ENCODE data around the gene ZBTB8A.
"Not testable (repeated sequence)": the region's sequence is repeated elsewhere in the genome, so short reads cannot be mapped to it uniquely, and the experiment has no call there.

The ZBTB8A gene

GRCh38 chr1:32507021-32507420, 32.2 kb upstream of the ZBTB8A start:
- Histone ChIP-seq H3K4me1 (ENCODE audit: control insufficient read depth, insufficient read depth, low read length) (no peaks in the 10 kb centered on the region), H3K4me3 (ENCODE audit: low read length in 2 of 2) (no peak overlapping the region), H3K9me3 (ENCODE audit: control insufficient read depth in 2 of 2, low read length in 2 of 2) (no peaks in the 10 kb centered on the region), H3K27me3 (ENCODE audit: control insufficient read depth in 1 of 2, insufficient read depth in 2 of 2, low read length in 2 of 2) (no peaks in the 10 kb centered on the region), H3K36me3 (ENCODE audit: control insufficient read depth in 2 of 2, insufficient read depth in 2 of 2, low read length in 2 of 2) (no peaks in the 10 kb centered on the region), H3K27ac (ENCODE audit: low read length) (no peak overlapping the region), H3K9ac (ENCODE audit: low read length in 2 of 2) (no peak overlapping the region)

GRCh38 chr1:32508761-32509160, 30.5 kb upstream of the ZBTB8A start:
- no peaks in the 10 kb centered on the region for H3K4me1 ChIP-seq (ENCODE audit: control insufficient read depth, insufficient read depth, low read length)
- no peaks in the 10 kb centered on the region for H3K9me3 ChIP-seq (ENCODE audit: control insufficient read depth in 2 of 2, low read length in 2 of 2)
- H3K36me3 ChIP-seq (ENCODE audit: control insufficient read depth in 2 of 2, insufficient read depth in 2 of 2, low read length in 2 of 2): no peaks in the 10 kb centered on the region
- no peaks in the 10 kb centered on the region for H3K27me3 ChIP-seq (ENCODE audit: control insufficient read depth in 1 of 2, insufficient read depth in 2 of 2, low read length in 2 of 2)
- H3K9ac ChIP-seq (ENCODE audit: low read length in 2 of 2): no peak overlapping the region
- no peak overlapping the region for H3K27ac ChIP-seq (ENCODE audit: low read length)
- H3K4me3 ChIP-seq (ENCODE audit: low read length in 2 of 2): no peak overlapping the region

GRCh38 chr1:32509939-32510338, 29.3 kb upstream of the ZBTB8A start:
- H3K4me3 ChIP-seq (ENCODE audit: low read length in 2 of 2): no peak overlapping the region
- no peaks in the 10 kb centered on the region for H3K36me3 ChIP-seq (ENCODE audit: control insufficient read depth in 2 of 2, insufficient read depth in 2 of 2, low read length in 2 of 2)
- H3K9me3 ChIP-seq (ENCODE audit: control insufficient read depth in 2 of 2, low read length in 2 of 2): no peaks in the 10 kb centered on the region
- H3K4me1 ChIP-seq (ENCODE audit: control insufficient read depth, insufficient read depth, low read length): no peaks in the 10 kb centered on the region
- H3K9ac ChIP-seq (ENCODE audit: low read length in 2 of 2): no peak overlapping the region
- H3K27me3 ChIP-seq (ENCODE audit: control insufficient read depth in 1 of 2, insufficient read depth in 2 of 2, low read length in 2 of 2): no peaks in the 10 kb centered on the region
- no peak overlapping the region for H3K27ac ChIP-seq (ENCODE audit: low read length)

- Histone ChIP-seq H3K4me1 (ENCODE audit: control insufficient read depth, insufficient read depth, low read length) (no peaks in the 10 kb centered on the region), H3K9me3 (ENCODE audit: control insufficient read depth in 2 of 2, low read length in 2 of 2) (no peaks in the 10 kb centered on the region), H3K36me3 (ENCODE audit: control insufficient read depth in 2 of 2, insufficient read depth in 2 of 2, low read length in 2 of 2) (no peaks in the 10 kb centered on the region), H3K27ac (ENCODE audit: low read length) (no peak overlapping the region), H3K4me3 (ENCODE audit: low read length in 2 of 2) (no peak overlapping the region), H3K9ac (ENCODE audit: low read length in 2 of 2) (no peak overlapping the region), H3K27me3 (ENCODE audit: control insufficient read depth in 1 of 2, insufficient read depth in 2 of 2, low read length in 2 of 2) (no peaks in the 10 kb centered on the region)
These were observed 22.8 kb upstream of the ZBTB8A start for GRCh38 chr1:32516402-32516801.

GRCh38 chr1:32518976-32519375, 20.3 kb upstream of the ZBTB8A start:
- no peak overlapping the region for H3K9ac ChIP-seq (ENCODE audit: low read length in 2 of 2)
- H3K36me3 ChIP-seq (ENCODE audit: control insufficient read depth in 2 of 2, insufficient read depth in 2 of 2, low read length in 2 of 2): no peaks in the 10 kb centered on the region
- H3K4me3 ChIP-seq (ENCODE audit: low read length in 2 of 2): no peak overlapping the region
- no peaks in the 10 kb centered on the region for H3K9me3 ChIP-seq (ENCODE audit: control insufficient read depth in 2 of 2, low read length in 2 of 2)
- H3K27me3 ChIP-seq (ENCODE audit: control insufficient read depth in 1 of 2, insufficient read depth in 2 of 2, low read length in 2 of 2): no peaks in the 10 kb centered on the region
- no peak overlapping the region for H3K27ac ChIP-seq (ENCODE audit: low read length)
- no peaks in the 10 kb centered on the region for H3K4me1 ChIP-seq (ENCODE audit: control insufficient read depth, insufficient read depth, low read length)

- Histone ChIP-seq H3K4me3 (ENCODE audit: low read length in 2 of 2) (no peak overlapping the region), H3K9ac (ENCODE audit: low read length in 2 of 2) (no peak overlapping the region), H3K9me3 (ENCODE audit: control insufficient read depth in 2 of 2, low read length in 2 of 2) (no peaks in the 10 kb centered on the region), H3K27ac (ENCODE audit: low read length) (no peak overlapping the region), H3K4me1 (ENCODE audit: control insufficient read depth, insufficient read depth, low read length) (peaks cover 4% of the 10 kb centered on the region), H3K36me3 (ENCODE audit: control insufficient read depth in 2 of 2, insufficient read depth in 2 of 2, low read length in 2 of 2) (no peaks in the 10 kb centered on the region), H3K27me3 (ENCODE audit: control insufficient read depth in 1 of 2, insufficient read depth in 2 of 2, low read length in 2 of 2) (no peaks in the 10 kb centered on the region)
These were observed 18.1 kb upstream of the ZBTB8A start for GRCh38 chr1:32521165-32521564.

GRCh38 chr1:32525053-32525452, 14.2 kb upstream of the ZBTB8A start:
- Histone ChIP-seq H3K4me1 (ENCODE audit: control insufficient read depth, insufficient read depth, low read length) (peaks cover 4% of the 10 kb centered on the region), H3K9me3 (ENCODE audit: control insufficient read depth in 2 of 2, low read length in 2 of 2) (no peaks in the 10 kb centered on the region), H3K4me3 (ENCODE audit: low read length in 2 of 2) (no peak overlapping the region), H3K27me3 (ENCODE audit: control insufficient read depth in 1 of 2, insufficient read depth in 2 of 2, low read length in 2 of 2) (no peaks in the 10 kb centered on the region), H3K27ac (ENCODE audit: low read length) (no peak overlapping the region), H3K36me3 (ENCODE audit: control insufficient read depth in 2 of 2, insufficient read depth in 2 of 2, low read length in 2 of 2) (no peaks in the 10 kb centered on the region), H3K9ac (ENCODE audit: low read length in 2 of 2) (no peak overlapping the region)

- no peaks in the 10 kb centered on the region for H3K36me3 ChIP-seq (ENCODE audit: control insufficient read depth in 2 of 2, insufficient read depth in 2 of 2, low read length in 2 of 2)
- H3K27me3 ChIP-seq (ENCODE audit: control insufficient read depth in 1 of 2, insufficient read depth in 2 of 2, low read length in 2 of 2): no peaks in the 10 kb centered on the region
- H3K9ac ChIP-seq (ENCODE audit: low read length in 2 of 2): no peak overlapping the region
- H3K4me1 ChIP-seq (ENCODE audit: control insufficient read depth, insufficient read depth, low read length): peaks cover 4% of the 10 kb centered on the region
- no peak overlapping the region for H3K4me3 ChIP-seq (ENCODE audit: low read length in 2 of 2)
- H3K27ac ChIP-seq (ENCODE audit: low read length): no peak overlapping the region
- H3K9me3 ChIP-seq (ENCODE audit: control insufficient read depth in 2 of 2, low read length in 2 of 2): no peaks in the 10 kb centered on the region
These were observed 13.4 kb upstream of the ZBTB8A start for GRCh38 chr1:32525661-32526444.

GRCh38 chr1:32528550-32528949, 10.7 kb upstream of the ZBTB8A start:
- H3K36me3 ChIP-seq (ENCODE audit: control insufficient read depth in 2 of 2, insufficient read depth in 2 of 2, low read length in 2 of 2); H3K27me3 ChIP-seq (ENCODE audit: control insufficient read depth in 1 of 2, insufficient read depth in 2 of 2, low read length in 2 of 2); H3K27ac ChIP-seq (ENCODE audit: low read length); H3K9me3 ChIP-seq (ENCODE audit: control insufficient read depth in 2 of 2, low read length in 2 of 2); H3K4me1 ChIP-seq (ENCODE audit: control insufficient read depth, insufficient read depth, low read length); H3K4me3 ChIP-seq (ENCODE audit: low read length in 2 of 2); H3K9ac ChIP-seq (ENCODE audit: low read length in 2 of 2): not testable (repeated sequence)

- Histone ChIP-seq H3K4me3 (ENCODE audit: low read length in 2 of 2) (no peak overlapping the region), H3K9ac (ENCODE audit: low read length in 2 of 2) (no peak overlapping the region), H3K36me3 (ENCODE audit: control insufficient read depth in 2 of 2, insufficient read depth in 2 of 2, low read length in 2 of 2) (no peaks in the 10 kb centered on the region), H3K9me3 (ENCODE audit: control insufficient read depth in 2 of 2, low read length in 2 of 2) (no peaks in the 10 kb centered on the region), H3K27me3 (ENCODE audit: control insufficient read depth in 1 of 2, insufficient read depth in 2 of 2, low read length in 2 of 2) (no peaks in the 10 kb centered on the region), H3K4me1 (ENCODE audit: control insufficient read depth, insufficient read depth, low read length) (no peaks in the 10 kb centered on the region), H3K27ac (ENCODE audit: low read length) (no peak overlapping the region)
These were observed 5.4 kb upstream of the ZBTB8A start for GRCh38 chr1:32533792-32534327.

- Histone ChIP-seq H3K27ac (ENCODE audit: low read length) (no peak overlapping the region), H3K36me3 (ENCODE audit: control insufficient read depth in 2 of 2, insufficient read depth in 2 of 2, low read length in 2 of 2) (no peaks in the 10 kb centered on the region), H3K9me3 (ENCODE audit: control insufficient read depth in 2 of 2, low read length in 2 of 2) (no peaks in the 10 kb centered on the region), H3K4me3 (ENCODE audit: low read length in 2 of 2) (no peak overlapping the region), H3K4me1 (ENCODE audit: control insufficient read depth, insufficient read depth, low read length) (peaks cover 5% of the 10 kb centered on the region), H3K27me3 (ENCODE audit: control insufficient read depth in 1 of 2, insufficient read depth in 2 of 2, low read length in 2 of 2) (no peaks in the 10 kb centered on the region), H3K9ac (ENCODE audit: low read length in 2 of 2) (no peak overlapping the region)
These were observed 3.1 kb upstream of the ZBTB8A start for GRCh38 chr1:32536117-32536516.

Data from stomach smooth muscle (tissue), 2 donors.